ENCODE results near the gene SCGN. TPM values are rescaled to one million over a fixed set of nuclear protein-coding genes. Genes with fewer than 3 reads are reported as not detected.

SCGN gene
- total RNA-seq, 1 experiment from 2014 or later, result not detected

Other genes starting within 250 kb of the SCGN start
- not detected for gene SLC17A4, start 102.5 kb downstream of the SCGN start, total RNA-seq (2021; ENCODE audit: unreplicated experiment)
- not detected for gene SLC17A1, start 179.8 kb downstream of the SCGN start, total RNA-seq (2021; ENCODE audit: unreplicated experiment)
- not detected for gene SLC17A3, start 222.0 kb downstream of the SCGN start, total RNA-seq (2021; ENCODE audit: unreplicated experiment)